Measurements from ENCODE around the gene PDYN.

Gene PDYN

DNA sequence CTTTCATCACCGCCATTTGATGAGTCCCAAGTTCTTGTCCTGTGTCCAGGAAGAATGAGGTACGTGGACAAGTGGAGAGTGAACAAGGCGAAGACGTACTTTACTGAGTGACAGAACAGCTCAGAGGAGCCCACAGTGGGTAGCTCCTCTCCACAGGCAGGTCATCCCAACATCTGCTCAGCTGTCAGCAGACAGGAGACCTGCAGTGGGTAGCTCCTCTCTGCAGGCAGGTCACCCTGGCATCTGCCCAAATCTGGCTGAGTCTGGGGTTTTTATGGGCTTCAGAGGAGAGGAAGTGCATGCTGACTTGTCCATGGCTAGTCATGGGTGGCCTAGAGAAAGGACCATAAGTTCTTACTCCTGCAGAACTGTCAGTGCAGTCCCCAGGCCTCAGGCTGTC lies 32.7 kb upstream of the PDYN start:
- H3K27me3 Mint-ChIP-seq (ENCODE audit: low read depth, poor library complexity) = peaks cover 31% of the 10 kb centered on the region
- no peak overlapping the region for H3K27ac Mint-ChIP-seq
- H3K9me3 Mint-ChIP-seq = no peaks in the 10 kb centered on the region

DNA sequence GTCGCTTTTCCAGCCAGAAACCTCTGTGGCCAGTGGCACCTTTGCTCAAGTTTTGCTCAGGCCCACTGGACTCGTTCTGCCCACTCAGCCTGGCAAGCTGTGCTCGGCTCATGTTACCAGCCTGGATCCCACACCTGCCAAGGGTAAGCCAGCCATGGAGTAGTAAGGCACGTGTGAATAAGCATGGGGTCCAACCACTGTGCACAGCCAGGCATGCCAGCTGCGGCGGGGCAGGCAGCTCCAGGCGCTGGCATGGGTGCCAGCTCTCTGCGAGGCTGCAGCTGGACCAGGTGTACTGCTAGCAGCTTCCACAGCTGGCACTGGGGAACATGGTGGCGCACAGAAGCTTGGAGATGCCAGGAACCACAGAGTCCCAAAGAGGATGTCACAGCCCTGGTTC lies 32.1 kb upstream of the PDYN start:
- Mint-ChIP-seq H3K27ac (no peak overlapping the region), H3K4me1 (no peaks in the 10 kb centered on the region), H3K4me3 (no peak overlapping the region), H3K9me3 (no peaks in the 10 kb centered on the region), H3K27me3 (ENCODE audit: low read depth, poor library complexity) (peaks cover 36% of the 10 kb centered on the region), H3K36me3 (ENCODE audit: low read depth) (no peaks in the 10 kb centered on the region)
- DNase-seq = no peak
- TF ChIP-seq CTCF (IDR thresholded peaks at IDR 0.05) = no peak

More for the DNA sequence above, 32.7 kb upstream of the PDYN start:
- no peak overlapping the region for H3K4me3 Mint-ChIP-seq
- no peaks in the 10 kb centered on the region for H3K36me3 Mint-ChIP-seq (ENCODE audit: low read depth)
- no peak for TF ChIP-seq CTCF (IDR thresholded peaks at IDR 0.05)
- H3K4me1 Mint-ChIP-seq = no peaks in the 10 kb centered on the region
- no peak for DNase-seq

DNA sequence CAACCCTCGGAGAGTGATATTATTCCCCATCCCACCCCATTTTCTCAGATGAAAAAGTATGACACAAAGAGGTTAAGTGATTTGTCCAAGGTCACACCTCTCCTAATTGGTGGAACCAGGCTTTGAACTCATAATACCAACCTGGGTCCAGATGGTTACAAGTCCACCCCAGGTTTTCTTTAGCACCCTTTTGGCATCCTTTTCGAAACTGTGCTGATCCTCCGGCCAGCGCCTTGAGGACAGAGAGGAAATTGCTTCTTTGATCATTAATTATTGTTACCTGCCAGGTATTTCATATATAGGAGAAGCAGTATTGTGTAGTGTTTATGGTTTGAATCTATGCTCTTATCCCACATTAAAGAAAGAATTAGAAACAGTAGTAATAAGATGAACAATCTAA lies 29.3 kb upstream of the PDYN start:
- no peak overlapping the region for H3K27ac Mint-ChIP-seq
- H3K27me3 Mint-ChIP-seq (ENCODE audit: low read depth, poor library complexity) = peaks cover 33% of the 10 kb centered on the region
- DNase-seq = no peak
- no peak for TF ChIP-seq CTCF (IDR thresholded peaks at IDR 0.05)
- no peaks in the 10 kb centered on the region for H3K36me3 Mint-ChIP-seq (ENCODE audit: low read depth)
- no peaks in the 10 kb centered on the region for H3K4me1 Mint-ChIP-seq
- no peaks in the 10 kb centered on the region for H3K9me3 Mint-ChIP-seq
- H3K4me3 Mint-ChIP-seq = no peak overlapping the region

DNA sequence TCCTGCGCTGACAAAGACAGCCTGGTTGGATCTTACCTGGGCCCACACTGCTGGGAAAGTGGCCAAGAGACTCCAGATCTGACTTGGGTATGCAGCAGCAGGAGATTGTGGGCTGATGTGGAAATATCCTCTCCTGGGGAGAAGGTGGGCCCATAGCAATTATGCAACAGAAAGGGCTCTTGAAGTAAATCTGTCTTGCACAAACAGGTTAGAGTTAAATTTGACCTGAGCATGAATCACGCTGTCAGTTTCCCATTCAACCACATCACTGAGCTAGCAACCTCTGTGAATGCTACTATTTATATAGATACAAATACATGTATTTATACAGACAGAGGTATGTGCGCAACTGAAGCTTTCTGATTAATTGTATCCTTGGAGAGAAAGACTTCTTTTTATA lies 28.3 kb upstream of the PDYN start:
- no peak for TF ChIP-seq CTCF (IDR thresholded peaks at IDR 0.05)
- Mint-ChIP-seq H3K9me3 (no peaks in the 10 kb centered on the region), H3K27ac (no peak overlapping the region), H3K4me3 (no peak overlapping the region), H3K36me3 (ENCODE audit: low read depth) (no peaks in the 10 kb centered on the region), H3K27me3 (ENCODE audit: low read depth, poor library complexity) (peaks cover 33% of the 10 kb centered on the region), H3K4me1 (no peaks in the 10 kb centered on the region)
- DNase-seq = no peak

GRCh38 chr20:2010533-2010932 lies 16.7 kb upstream of the PDYN start:
- no peaks in the 10 kb centered on the region for H3K9me3 Mint-ChIP-seq
- no peak overlapping the region for H3K4me3 Mint-ChIP-seq

More at GRCh38 chr20:2010533-2010932, 16.7 kb upstream of the PDYN start:
- Mint-ChIP-seq H3K4me1 (no peaks in the 10 kb centered on the region), H3K27ac (no peak overlapping the region), H3K36me3 (ENCODE audit: low read depth) (no peaks in the 10 kb centered on the region), H3K27me3 (ENCODE audit: low read depth, poor library complexity) (peaks cover 16% of the 10 kb centered on the region)
- DNase-seq = no peak
- no peak for TF ChIP-seq CTCF (IDR thresholded peaks at IDR 0.05)
